GM18519 (cell line): ENCODE data around the gene IFNK.

Experiments
- ATAC-seq: cut with Tn5 transposase; IDR thresholded peaks from one replicate; pipeline ENCODE4 v1.9.1; 2021; ENCODE audit warnings: mild to moderate bottlenecking, moderate library complexity; ENCODE audit not compliant: unreplicated experiment, low FRiP score

The IFNK gene

GRCh38 chr9:27510780-27511179 is 13.3 kb upstream of the IFNK start:
- no peak for ATAC-seq

DNA sequence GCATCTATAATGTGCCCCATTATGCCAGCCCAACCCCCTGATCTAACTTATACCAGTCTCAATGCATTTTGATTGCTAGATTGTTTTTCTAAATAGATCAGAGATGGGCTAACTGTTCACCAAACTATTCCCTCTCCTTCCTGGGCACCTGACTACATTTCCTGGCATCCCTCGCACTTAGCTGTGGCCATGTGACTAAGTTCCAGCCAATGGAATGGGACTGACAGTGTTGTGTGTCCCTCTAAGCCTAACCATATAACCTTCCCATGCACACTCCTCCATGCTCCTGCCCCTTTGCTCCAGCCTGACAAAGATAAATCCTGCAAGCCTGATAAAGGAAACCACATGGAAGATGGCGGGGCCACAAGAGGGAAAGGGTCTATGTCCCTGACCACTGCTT is 12.3 kb upstream of the IFNK start:
- no peak for ATAC-seq

DNA sequence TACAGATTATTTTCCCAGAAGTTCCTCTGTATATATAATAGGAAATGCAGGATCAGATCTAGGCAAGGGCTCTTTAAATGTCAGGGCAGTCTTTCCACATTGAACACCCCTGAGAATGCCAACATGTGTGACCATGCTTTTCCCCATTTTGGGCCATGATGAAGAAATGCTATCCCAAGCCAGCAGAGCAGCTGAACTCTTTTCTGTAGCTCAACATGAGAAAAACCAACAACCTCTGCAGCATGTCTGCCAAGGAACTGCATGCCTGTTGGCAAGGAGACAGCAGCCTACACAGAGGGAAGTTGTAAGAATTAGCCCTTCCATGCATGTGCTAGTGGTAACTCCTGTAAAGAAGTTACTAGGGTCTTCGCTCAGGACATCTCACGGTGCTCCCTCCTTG is 9.5 kb upstream of the IFNK start:
- ATAC-seq, result no peak

DNA sequence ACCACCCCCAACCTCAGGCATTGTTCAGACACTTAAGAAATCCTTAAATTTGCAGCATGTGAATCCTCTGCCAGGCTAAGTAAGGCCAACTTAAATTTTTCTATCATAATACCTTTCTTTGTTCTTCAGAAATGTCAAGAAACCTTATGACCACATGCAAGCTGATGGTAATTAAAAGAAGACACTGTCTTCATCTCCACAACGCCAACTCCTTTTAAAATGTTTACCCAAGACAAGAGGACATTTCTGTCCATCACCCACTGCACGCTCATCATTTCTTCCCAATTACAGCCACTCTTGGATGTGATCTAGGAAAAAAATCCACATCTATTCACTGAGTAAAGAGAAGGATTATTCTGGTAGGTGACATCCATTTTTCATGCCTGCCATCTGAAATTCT is 6.1 kb upstream of the IFNK start:
- no peak for ATAC-seq

DNA sequence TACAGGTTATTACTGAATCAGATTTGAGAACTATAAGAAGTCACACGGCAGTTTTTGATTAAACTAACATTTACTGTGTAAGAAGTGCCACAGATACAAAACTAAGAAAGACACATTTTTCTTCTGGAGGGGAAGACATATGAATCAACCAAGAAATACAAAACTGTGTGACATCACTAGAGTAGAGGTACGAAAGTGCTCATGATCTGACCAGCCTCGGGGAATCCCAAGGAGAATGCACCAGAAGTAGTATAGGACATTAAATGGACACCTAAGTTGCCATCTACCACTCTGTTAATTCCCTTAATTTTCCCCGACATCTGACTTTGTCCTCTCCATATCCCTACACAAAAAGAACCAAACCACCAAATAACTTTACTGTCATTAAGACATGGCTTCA is 5.3 kb upstream of the IFNK start:
- no peak for ATAC-seq

DNA sequence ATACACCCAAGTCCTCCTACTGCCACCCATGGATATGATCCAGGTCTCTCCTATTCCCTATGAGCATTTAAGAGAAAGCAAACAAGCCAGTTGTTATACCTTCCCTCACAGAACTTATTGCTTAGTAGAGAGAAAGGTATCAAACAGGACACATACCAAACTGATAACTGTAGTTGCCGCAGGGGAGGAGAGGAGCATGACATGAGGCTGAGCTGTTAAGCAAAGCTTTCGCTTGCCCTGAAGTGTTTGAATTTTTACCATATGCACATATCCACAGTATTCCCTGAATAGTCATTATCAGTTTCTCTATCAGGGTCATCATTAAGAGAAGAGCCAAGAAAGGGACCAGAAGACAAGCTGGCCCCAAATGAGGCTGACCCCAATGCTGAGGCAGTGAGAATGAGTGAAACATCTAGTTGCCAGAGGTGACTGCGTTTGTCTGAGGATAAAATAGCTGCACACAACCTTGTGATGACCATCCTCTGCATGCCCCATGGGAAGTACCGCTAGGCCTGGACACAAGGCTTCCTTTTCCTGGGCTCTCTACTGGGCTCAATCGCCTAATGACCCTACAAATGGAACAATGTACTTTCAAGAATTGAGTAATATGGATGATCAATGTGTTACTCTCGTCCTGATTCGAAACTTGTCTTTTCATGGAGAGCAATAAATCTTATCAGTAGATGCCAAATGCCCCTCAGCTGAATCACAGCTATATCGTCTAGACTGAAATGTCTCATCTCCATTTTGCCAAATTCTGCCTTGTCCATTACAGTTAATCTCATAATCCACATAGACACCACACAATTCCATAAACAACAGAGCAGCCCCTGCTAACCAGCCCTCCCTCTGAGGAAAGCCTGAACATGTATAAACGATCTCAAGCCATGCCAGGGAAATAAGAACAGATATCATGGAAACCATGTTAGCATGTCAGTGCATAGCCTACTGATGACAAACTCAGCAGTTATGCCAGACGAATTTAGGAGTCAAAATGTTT is 4.3 kb upstream of the IFNK start:
- ATAC-seq, result no peak

- ATAC-seq, result no peak
These were observed 3.1 kb upstream of the IFNK start for GRCh38 chr9:27520986-27521385.

DNA sequence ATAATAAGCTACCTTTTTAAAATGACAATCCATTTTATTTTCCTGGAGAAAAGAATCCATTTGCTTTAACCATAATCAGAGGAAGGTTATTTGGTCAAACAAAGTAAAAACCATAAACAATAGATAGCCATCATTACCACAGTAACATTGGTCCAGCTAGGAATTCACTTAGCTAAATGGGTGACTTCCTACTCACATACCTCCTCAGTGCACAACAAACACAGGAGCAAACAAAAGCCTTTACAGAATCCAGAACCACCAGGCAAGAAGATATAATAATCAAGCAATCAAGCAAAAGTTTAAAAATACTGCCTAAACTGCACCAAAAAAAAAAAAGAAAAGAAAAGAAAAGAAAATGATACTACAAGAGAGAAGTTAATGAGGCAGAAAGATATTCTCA is 949 bp upstream of the IFNK start:
- ATAC-seq, result no peak

DNA sequence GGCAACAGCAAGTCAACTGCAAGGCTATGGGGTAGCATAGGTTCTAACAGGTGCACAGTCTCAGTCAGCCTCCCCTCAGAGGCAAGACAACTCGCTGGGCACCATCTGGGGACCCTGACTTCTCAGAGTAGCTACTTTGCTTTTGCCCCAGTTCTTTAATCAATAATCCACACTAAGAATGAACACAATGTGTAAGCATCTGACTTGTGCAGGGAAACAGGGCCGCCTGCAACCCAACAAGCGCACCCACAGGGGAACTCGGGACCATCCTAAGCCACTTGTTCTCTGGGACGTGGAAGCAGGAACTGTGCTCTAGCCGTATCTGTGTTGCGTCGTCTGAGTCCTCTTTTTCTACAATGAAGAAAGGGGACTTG is 3.6 kb downstream of the IFNK start:
- no peak for ATAC-seq

GRCh38 chr9:27528076-27528885 is 4.2 kb downstream of the IFNK start:
- ATAC-seq, result peak; percentile 54

DNA sequence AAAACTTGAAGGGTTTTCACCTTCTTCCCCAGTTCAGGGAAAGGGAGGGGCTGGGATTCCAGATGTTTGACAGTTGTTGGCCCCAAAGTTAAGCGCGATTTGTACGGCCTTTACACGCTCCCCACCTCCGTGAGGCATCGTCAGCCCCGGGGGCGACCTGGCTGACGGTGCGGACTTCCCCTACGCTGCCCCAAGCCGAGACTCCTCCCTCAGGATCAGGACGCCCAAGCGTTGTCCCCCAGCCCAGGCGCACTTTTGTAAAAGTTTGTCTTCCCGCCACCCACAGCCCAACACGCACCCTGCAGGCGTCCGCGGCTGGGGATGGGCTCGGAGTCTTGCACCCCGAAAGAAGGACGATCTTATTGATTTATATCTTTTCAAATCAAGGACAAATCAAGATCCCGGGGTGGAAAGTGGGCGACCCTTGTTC is 4.8 kb downstream of the IFNK start:
- ATAC-seq, result no peak

GRCh38 chr9:27529316-27530278 is 5.5 kb downstream of the IFNK start, which contains the start of gene MOB3B:
MOB3B (minus strand) TSS chr9:27529814; CDS start chr9:27455550, 74,264 bp downstream.
- ATAC-seq, result peak; percentile 76

GRCh38 chr9:27530915-27531755 is 7.0 kb downstream of the IFNK start:
- no peak for ATAC-seq

GRCh38 chr9:27532046-27532445 is 8.0 kb downstream of the IFNK start:
- ATAC-seq, result no peak

- ATAC-seq, result no peak
These were observed 9.2 kb downstream of the IFNK start for GRCh38 chr9:27533311-27533710.

DNA sequence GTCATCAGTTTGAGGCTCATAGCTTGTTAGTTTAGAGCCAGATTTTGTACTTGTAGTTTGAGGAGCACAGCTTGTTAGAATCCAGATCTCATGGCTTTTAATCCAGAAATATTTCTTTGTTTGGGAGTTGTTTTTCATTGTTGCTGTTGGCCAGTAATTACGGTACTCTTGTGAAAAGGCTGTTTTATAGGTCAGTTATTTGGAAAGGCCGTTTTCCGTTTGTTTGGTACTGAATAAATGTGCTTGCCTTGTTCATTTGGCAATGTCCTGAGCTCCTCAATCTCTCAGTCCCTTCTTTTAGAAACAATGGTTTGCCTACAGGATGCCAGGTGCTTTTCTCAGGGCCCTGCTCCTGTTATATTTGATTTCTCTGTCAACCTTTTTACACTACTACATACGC is 10.0 kb downstream of the IFNK start:
- no peak for ATAC-seq

- no peak for ATAC-seq
These were observed 10.6 kb downstream of the IFNK start for GRCh38 chr9:27534658-27535209.

DNA sequence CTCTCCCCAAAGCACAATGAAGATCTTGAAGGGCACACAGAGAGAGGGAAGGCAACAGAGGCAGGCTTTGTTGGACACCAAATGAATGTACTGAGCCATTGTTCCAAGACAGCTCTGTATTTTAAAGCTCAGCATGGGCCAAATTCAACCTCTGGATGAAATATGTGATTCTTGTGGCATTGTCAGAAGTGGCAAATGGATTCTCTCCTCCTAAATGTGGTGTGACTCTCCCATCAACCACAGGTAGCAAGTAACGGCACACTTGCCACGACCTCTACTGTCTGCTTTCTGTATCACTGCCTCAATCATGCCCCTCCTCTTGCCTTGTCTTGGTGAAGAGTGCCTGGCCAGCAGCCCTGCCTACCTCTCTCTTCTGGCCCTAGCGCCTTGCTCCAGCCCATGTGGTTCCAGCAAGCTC is 11.6 kb downstream of the IFNK start:
- no peak for ATAC-seq

DNA sequence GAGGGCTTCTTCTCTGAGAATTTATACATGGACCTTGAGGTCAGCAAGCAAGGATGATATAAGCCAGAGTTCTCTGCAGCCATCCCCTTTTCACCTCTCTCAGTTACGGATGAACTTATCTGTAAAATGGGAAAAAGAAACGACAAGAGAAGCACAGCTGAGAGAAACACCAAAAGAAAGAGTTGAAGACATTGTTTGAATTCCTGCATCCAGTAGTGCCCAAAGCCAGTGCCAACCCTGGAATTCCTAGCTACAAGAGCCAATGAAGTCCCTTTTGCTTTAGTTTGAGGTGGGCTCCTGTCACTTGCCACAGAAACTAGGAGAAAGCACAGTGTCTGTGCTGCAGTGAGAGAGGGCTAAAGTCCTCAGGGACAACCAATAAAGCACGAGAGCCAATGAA is 12.1 kb downstream of the IFNK start:
- no peak for ATAC-seq
